Fibroblast of skin of left quadriceps (primary cell): ENCODE measurements around the gene CCSER1.
"Not testable (repeated sequence)": the region's sequence is repeated elsewhere in the genome, so short reads cannot be mapped to it uniquely, and the experiment has no call there.

ENCODE experiments used
- DNase-seq, 2 experiments: peaks; one replicate each; pipeline ENCODE4 v3.0.0-alpha.2; 2013; ENCODE audit warnings: low read depth in 2 of 2

CCSER1 gene

DNA sequence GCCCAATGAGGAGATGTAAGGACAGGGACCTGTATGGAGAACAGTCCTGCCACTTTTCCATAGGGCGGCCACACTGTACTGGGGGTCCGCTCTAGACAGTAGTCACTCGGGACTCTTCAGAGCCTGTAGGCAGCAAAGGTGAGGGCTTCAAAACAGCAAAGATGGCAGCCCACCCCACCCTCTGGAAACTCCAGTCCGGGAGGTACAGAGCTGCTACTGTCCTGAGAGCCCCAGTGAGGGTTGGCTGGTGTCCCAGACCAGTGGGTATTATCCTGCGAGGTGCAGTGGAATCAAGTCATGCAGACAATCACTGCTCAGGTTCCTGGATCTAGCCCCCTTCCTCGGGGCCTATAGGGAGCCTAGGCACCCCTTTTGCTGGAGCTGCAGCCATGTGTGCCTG, 1392.0 kb downstream of the CCSER1 start:
- no peak for DNase-seq

DNA sequence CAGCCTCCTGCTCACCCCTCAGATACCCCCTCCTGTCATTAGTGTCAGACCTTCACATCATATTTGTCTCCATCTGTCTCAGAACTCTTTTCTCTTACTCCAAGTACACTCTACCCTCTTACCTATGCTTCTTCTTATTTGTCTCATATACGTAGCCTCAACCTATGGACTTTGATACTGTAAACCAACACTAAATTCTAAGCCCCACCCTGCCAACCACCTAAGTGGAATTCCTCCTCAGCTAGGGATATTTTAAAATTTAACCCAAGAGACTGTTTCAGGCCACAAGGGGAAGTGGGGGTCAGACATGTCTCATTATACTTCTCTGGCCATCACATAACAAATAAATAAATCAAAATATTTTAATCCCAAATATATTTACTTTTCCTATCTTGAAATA, 1398.4 kb downstream of the CCSER1 start:
- DNase-seq = no peak

DNA sequence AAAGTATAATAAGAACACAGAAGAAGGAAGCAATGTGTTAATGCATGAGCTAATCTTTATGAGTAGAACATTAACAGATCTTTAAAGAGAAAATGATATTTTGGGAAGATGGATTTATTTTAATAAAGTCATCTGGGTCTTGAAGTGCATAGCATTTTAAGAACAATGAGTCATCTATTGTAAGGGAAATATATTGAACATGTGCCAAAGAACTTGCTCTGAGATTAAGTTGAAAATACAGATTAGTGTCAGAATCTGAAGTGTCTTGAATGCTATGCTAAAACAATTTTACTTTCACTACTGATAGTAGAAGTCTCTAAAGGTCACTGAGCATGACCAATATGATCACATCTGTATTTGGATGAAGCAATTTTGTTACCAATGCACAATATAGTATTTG, 1399.9 kb downstream of the CCSER1 start:
- no peak for DNase-seq

DNA sequence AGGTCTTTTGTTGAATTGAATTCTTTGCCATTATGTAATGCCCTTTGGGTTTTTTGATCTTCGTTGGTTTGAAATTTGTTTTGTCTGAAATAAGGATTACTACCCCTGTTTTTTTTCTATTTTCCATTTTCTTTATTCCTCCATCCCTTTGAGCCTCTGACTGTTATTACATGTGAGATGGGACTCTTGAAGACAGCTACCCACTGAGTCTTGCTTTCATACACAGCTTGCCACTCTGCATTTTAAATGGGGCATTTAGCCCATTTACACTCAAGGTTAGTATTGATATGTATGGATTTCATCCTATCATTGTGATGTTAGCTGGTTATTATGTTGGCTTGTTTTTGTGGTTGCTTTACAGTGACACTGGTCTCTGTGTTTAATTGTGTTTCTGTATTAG, 1440.4 kb downstream of the CCSER1 start:
- DNase-seq = no peak

DNA sequence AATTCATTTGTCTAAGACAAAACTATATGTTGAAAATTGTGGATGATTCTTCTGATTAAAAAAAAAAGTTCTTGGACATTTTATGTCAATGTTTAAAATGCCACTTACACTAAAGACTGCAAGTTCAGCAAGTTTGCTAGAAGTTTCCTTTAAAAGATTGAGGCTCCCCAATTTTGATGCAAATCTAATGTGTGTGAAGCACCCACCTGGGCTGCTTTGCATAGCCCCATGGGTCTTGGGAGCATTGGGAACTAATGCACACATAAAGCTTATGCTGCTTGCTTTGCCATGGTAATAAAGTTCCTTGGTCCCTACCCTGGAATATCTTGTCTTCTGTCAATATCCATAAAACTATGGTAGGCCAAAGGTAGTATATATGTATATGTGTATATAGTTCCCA, 1450.7 kb downstream of the CCSER1 start:
- DNase-seq = no peak

DNA sequence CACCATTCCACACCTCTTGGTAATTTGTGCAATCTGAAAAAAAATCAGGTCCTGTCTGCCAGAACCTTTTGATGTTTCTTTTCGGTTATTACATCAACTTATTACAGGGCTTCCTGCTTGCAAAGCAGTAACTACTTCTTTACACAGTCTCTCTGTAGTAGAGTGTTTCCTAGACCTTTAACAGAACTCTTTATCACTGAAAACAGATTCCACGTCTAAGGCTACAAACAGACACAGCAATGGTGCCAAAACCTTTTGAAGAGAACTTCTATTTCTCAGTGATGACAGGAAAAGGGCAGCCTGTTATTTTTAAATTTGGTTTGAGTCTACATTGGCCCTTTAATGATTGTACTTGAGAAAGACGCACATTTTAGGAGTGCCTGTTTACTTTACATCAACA, 1463.1 kb downstream of the CCSER1 start:
- no peak for DNase-seq

DNA sequence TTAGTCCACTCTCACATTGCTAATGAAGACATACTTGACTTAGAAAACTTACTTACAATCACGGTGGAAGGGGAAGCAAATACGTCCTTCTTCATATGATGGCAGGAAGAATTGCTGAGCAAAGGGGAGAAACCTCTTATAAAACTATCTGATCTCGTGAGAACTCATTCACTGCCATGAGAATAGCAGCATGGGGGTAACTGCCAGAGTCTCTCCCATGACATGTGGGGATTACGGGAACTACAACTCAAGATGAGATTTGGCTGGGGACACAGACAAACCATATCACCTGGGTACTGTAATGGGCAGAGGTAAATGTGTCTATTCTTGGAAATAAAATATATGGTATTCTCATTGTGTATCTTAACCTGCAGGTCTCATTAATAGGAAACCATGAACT, 1464.9 kb downstream of the CCSER1 start:
- DNase-seq = no peak

DNA sequence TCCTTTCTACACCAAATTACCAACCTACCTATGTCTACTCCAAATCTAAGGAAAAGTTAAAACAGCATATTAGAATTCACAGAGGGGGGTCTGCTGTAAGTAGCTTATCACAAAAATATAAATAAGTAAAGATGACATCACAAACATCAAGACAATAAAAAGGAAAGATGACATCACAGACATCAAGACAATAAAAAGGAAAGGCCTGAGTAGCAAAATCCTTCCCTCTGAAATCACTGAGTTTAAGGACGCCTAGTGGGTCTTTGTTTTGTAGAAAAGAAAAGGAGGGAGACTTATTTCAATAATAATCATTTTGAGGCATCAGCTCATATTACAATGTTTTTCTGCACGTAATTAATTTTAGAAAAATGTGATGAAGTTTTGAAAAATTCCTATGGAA, 1469.5 kb downstream of the CCSER1 start:
- no peak for DNase-seq

DNA sequence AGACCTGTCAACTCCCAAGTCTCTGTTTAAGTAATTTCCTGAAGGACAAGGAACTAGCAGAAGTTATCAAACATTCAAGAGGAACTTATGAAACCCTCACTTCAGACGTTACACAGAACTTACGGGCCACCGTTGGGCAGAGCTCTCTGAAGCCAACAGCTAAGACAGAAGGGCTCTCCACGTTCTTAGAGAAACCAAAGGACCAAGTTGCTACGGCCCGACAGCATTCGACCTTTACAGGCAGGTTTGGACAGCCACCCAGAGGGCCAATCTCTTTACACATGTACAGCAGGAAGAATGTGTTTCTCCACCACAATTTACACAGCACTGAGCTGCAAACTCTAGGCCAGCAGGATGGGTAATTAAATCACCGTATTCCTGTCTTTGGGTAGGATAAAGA, 1471.5 kb downstream of the CCSER1 start:
- DNase-seq = no peak

DNA sequence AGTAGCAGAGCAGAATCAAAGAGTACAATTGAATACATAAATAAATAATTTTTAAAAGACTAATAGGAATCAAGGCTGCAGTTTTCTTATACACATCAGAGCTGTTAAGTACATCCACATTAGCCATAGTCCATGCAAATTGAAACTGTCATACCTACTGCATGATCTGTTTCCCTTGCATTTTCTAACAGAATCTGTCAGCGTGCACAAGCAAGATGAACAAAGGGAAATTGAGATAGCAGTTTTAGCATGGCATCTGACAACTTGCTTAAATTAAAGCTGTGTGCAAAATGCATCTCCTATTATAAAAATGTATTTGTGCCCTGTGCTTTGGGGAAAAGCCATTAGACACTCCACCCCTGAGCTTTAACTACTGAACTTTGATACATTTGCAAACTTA, 1473.1 kb downstream of the CCSER1 start:
- no peak for DNase-seq

DNA sequence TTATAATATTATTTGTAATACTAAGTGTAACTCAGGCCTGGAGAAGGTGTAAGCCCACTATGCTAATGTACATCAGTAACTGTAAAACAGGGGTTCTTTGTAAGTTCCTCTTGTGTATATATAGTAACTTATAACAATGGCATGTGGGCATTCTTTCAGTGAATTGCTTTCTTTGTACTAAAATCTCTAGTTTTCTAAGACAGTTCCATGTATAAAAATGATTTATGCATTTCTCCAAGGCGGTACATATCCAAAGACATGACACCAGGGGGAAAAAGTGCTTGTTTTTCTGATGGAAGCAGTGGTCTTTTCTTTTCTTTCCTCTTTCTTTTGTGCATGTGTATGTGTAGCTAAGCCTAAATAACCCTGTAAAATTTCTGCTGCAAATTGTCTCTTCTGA, 1474.2 kb downstream of the CCSER1 start:
- DNase-seq = no peak

DNA sequence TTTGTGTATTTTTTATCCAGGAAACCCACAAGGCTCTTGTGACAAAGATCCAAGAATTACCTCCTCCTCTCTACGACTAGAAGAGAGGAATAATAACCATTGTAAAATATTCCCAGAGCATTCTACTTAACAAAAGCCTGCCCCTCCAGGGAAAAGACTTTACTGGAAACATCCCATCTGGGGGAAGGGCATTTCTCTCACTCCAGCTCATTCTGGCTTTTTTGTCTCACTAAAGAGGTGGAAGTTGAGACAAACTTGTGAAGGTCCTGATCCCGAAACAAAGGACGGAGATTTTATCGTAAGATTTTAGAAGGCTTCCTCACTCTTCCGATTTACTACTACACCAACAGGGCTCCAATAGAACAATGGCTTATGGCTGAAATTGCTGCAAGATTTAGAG, 1484.6 kb downstream of the CCSER1 start:
- no peak for DNase-seq

DNA sequence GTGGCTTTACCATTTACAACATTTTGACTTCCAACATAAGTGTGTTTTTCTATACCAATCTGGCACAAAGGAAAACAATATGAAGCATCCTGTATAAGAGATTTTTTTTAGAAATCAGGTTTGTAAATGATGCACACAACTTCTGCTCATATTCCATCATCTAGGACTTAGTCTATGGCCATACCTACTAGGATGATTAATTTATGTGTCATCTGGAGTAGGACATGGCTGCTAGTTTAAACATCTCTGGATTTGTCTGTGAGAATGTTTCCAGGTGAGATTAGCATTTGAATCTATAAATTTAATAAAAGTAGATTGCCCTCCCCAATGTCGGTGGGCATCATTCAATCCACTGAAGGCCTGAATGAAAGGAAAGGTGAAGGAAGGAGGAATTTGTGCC, 1493.8 kb downstream of the CCSER1 start:
- no peak for DNase-seq

DNA sequence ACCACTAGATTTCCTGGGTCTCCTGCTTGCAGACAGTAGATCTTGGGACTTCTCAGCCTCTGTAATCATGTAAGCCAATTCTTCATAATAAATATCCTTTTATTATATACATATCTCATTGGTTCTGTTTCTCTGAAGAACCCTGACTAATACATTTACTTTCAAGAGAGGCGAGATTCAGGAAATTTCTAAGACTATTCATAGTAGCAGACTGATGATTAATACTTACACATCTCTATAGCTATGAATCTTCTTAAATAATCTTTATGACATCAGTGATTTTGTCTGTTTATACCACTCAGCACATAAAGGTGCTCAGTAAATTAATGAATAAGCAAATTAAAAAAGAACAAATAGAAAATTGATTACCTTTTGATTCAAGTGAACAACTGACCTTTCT, 1494.3 kb downstream of the CCSER1 start:
- no peak for DNase-seq

DNA sequence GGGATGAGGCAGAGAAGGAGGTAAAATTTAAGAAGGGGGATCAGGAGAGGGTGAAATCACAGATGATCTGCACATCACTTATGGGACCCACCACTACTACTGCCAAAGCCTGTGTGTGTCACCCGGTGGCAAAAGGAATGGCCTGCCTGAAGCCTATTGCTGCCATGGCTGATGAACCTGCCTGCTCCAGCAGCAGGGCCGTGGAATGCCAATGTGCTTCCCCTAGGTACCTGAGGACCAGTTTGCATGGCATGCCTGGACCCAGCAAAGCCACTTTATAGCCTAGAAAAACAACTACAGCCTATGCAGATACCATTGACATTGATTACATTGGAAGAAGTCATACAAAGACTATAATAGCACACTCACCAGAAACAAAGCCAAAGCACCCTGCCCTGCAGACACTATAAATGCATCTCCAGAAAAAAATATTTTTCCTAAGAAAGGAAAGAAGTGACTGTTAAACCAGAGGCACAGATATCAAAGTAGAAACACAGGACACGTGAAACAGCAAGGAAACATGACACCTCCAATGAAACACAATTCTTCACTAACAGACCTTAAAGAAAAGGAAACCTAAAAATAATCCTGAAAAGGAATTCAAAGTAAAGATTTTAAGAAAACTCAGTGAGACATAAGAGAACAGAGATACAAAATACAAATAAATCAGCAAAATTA, 1495.9 kb downstream of the CCSER1 start:
- DNase-seq = no peak

DNA sequence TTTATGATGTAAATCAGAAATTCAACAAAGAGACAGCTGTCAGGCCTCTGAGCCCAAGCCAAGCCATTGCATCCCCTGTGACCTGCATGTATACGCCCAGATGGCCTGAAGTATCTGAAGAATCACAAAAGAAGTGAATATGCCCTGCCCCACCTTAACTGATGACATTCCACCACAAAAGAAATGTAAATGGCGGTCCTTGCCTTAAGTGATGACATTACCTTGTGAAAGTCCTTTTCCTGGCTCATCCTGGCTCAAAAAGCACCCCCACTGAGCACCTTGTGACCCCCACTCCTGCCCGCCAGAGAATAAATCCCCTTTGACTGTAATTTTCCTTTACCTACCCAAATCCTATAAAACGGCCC, 1496.4 kb downstream of the CCSER1 start:
- not testable (repeated sequence) for DNase-seq

DNA sequence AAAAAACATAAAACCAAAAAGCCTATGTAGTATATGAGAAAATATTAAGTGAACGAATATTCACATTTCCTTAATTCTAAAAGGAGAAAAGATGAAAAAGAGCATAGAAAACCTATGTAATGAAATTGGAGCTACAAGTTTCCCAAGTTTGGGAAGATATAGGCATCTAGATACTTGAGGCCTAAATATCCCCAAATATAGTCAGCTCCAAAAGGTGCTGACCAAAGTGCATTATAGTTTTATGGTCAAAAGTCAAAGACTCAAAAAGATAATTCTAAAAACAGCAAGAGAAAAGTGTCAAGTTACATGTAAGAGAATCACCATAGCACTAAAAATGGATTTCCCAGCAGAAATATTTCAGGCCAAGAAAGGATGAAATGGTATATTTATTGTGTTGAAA, 1502.9 kb downstream of the CCSER1 start:
- no peak for DNase-seq

DNA sequence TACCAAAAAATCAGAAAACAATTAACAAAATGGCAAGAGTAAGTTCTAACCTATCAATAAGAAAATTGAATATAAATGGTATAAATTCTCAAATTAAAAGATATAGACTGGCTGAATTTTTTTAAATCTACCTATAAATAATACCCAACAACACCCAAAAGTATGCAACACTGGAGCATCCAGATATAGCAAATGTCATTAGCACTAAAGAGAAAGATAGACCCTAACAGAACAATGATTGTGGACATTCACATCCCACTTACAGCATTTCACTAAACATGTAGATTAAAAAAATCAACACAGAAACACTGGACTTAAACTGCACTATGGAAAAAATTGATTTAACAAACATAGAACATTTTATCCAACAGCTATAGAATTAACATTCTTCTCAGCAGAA, 1503.6 kb downstream of the CCSER1 start:
- no peak for DNase-seq

DNA sequence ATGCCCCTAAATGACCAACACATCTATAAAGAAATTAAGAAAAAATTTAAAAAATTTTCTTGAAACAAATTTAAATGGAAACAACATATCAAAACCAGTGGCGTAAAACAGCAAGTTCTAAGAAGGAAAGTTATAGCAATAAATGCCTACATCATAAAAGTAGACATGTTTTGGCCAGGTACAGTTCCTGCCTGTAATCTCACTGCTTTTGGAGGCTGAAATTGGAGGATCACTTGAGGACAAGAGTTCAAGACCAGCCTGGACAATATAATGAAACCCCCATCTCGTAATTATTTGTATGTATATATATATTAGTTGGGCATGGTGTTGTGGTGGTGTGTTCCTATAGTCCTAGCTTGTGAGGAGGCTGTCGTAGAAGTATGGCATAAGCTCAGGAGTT, 1504.1 kb downstream of the CCSER1 start:
- DNase-seq = no peak

DNA sequence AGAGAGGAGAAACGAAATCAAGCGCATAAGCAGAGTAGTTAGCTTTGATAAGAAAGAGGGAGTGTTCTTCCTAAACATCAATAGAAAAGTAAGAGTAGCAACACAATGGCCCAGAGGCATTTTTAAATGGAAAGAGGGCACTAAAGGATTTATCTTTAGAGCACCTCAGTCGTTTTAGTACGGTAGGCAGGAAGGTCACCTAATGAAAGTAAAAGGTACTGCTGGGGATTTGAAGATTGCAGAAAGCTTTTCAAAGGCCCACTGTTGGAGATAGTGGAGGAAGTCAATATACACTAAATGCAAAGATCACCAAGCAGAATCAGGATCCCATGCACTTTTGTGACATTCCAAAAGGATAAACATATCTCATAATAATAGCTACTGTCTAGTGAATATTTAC, 1508.9 kb downstream of the CCSER1 start:
- no peak for DNase-seq
